ENCODE data around the gene B3GALT2. TPM values are rescaled to one million over a fixed set of nuclear protein-coding genes. Genes with fewer than 3 reads are reported as not detected.
"Not testable (repeated sequence)": the region's sequence is repeated elsewhere in the genome, so short reads cannot be mapped to it uniquely, and the experiment has no call there.

Gene B3GALT2
- total RNA-seq (2014; rRNA removed; shearing (Covaris generic)), result 0.99 and 2.3 TPM in 2 replicates

- peak; percentile 30 for DNase-seq (ENCODE audit: low spot score)
Measured at GRCh38 chr1:193185901-193186731, at the start of gene B3GALT2. TSS of gene B3GALT2 (minus strand) at chr1:193186613. CDS start at chr1:193181562, 5,051 bp downstream.

- no peak for DNase-seq (ENCODE audit: low spot score)
Measured at GRCh38 chr1:193234530-193234929, 48.1 kb upstream of the B3GALT2 start.

GRCh38 chr1:193231146-193231545 is 44.7 kb upstream of the B3GALT2 start:
- DNase-seq (ENCODE audit: low spot score), result not testable (repeated sequence)

GRCh38 chr1:193229136-193229535 is 42.7 kb upstream of the B3GALT2 start:
- peak; percentile 58 for DNase-seq (ENCODE audit: low spot score)

- DNase-seq (ENCODE audit: low spot score), result no peak
Measured at GRCh38 chr1:193222056-193222615, 35.7 kb upstream of the B3GALT2 start.

- no peak for DNase-seq (ENCODE audit: low spot score)
Measured at GRCh38 chr1:193221651-193222050, 35.2 kb upstream of the B3GALT2 start.

GRCh38 chr1:193219391-193219790 is 33.0 kb upstream of the B3GALT2 start:
- no peak for DNase-seq (ENCODE audit: low spot score)

- no peak for DNase-seq (ENCODE audit: low spot score)
Measured at GRCh38 chr1:193216920-193217319, 30.5 kb upstream of the B3GALT2 start.

GRCh38 chr1:193213998-193214397 is 27.6 kb upstream of the B3GALT2 start:
- DNase-seq (ENCODE audit: low spot score), result no peak

- no peak for DNase-seq (ENCODE audit: low spot score)
Measured at GRCh38 chr1:193212637-193213036, 26.2 kb upstream of the B3GALT2 start.

- DNase-seq (ENCODE audit: low spot score), result peak; percentile 10
Measured at GRCh38 chr1:193211539-193211938, 25.1 kb upstream of the B3GALT2 start.

- no peak for DNase-seq (ENCODE audit: low spot score)
Measured at GRCh38 chr1:193210996-193211395, 24.6 kb upstream of the B3GALT2 start.

- no peak for DNase-seq (ENCODE audit: low spot score)
Measured at GRCh38 chr1:193201021-193201420, 14.6 kb upstream of the B3GALT2 start.

GRCh38 chr1:193199940-193200339 is 13.5 kb upstream of the B3GALT2 start:
- DNase-seq (ENCODE audit: low spot score), result no peak

- DNase-seq (ENCODE audit: low spot score), result no peak
Measured at GRCh38 chr1:193192586-193192985, 6.2 kb upstream of the B3GALT2 start.

- DNase-seq (ENCODE audit: low spot score), result peak; percentile 16
Measured at GRCh38 chr1:193190096-193190744, 3.8 kb upstream of the B3GALT2 start.

- DNase-seq (ENCODE audit: low spot score), result no peak
Measured at GRCh38 chr1:193189442-193190095, 3.2 kb upstream of the B3GALT2 start.

- not testable (repeated sequence) for DNase-seq (ENCODE audit: low spot score)
Measured at GRCh38 chr1:193188915-193189314, 2.5 kb upstream of the B3GALT2 start.

- no peak for DNase-seq (ENCODE audit: low spot score)
Measured at GRCh38 chr1:193187114-193187513, 701 bp upstream of the B3GALT2 start.

GRCh38 chr1:193185211-193185610 is 1.2 kb downstream of the B3GALT2 start:
- no peak for DNase-seq (ENCODE audit: low spot score)

GRCh38 chr1:193184776-193185175 is 1.6 kb downstream of the B3GALT2 start:
- no peak for DNase-seq (ENCODE audit: low spot score)

- peak; percentile 38 for DNase-seq (ENCODE audit: low spot score)
Measured at GRCh38 chr1:193183019-193183627, 3.3 kb downstream of the B3GALT2 start.

Measured in H4 (cell line).